SK-N-MC (cell line): ENCODE data around the gene KISS1.

Experiments used
- DNase-seq: peaks from one replicate; pipeline ENCODE4 v3.0.0-alpha.2; 2011; ENCODE audit warnings: low read depth, low spot score
- H3K27ac ChIP-seq: fragments of 200-600 bp; sonication (generic); 2 replicates; pipeline ENCODE4 v1.5.1; 2016; ENCODE audit warnings: mixed run types
- H3K36me3 ChIP-seq: fragments of 200-600 bp; sonication (generic); 2 replicates; pipeline ENCODE4 v1.6.1; 2017; ENCODE audit warnings: antibody characterized with exemption, low read length, mixed read lengths; ENCODE audit not compliant: insufficient read depth
- H3K4me3 ChIP-seq: fragments of 200-600 bp; sonication (generic); 2 replicates; pipeline ENCODE4 v1.5.1; 2016
- H3K9ac ChIP-seq: fragments of 200-600 bp; sonication (generic); 2 replicates; pipeline ENCODE4 v1.8.0; 2017; ENCODE audit warnings: mixed run types, mixed read lengths; ENCODE audit not compliant: insufficient read length
- H3K9me3 ChIP-seq: fragments of 200-600 bp; sonication (generic); 2 replicates; pipeline ENCODE4 v1.6.1; 2017; ENCODE audit warnings: low read depth, mild to moderate bottlenecking, antibody characterized with exemption, low read length, moderate library complexity, mixed read lengths
- EZH2 ChIP-seq: fragments of 200-600 bp; sonication (generic); IDR thresholded peaks from one replicate; pipeline ENCODE4 v1.6.1; 2017; ENCODE audit warnings: antibody characterized with exemption
- FOXP2 ChIP-seq: optimal IDR thresholded peaks from 2 replicates; pipeline ENCODE3; 2011; ENCODE audit warnings: mild to moderate bottlenecking, moderate library complexity; ENCODE audit not compliant: insufficient read depth; ENCODE audit errors: extremely low read length, control extremely low read depth
- POLR2AphosphoS5 ChIP-seq: IDR thresholded peaks from 2 replicates; pipeline ENCODE4 v1.6.1; 2012; ENCODE audit warnings: mild to moderate bottlenecking, low read depth, low read length, borderline replicate concordance

KISS1 gene

GRCh38 chr1:204211046-204211445 is 14.8 kb upstream of the KISS1 start:
- no peak overlapping the region for H3K27ac ChIP-seq

GRCh38 chr1:204207136-204207616 is 10.9 kb upstream of the KISS1 start:
- H3K9ac ChIP-seq = no peak overlapping the region
- H3K27ac ChIP-seq = no peak overlapping the region
- DNase-seq = no peak
- no peaks in the 10 kb centered on the region for H3K36me3 ChIP-seq
- H3K9me3 ChIP-seq = no peaks in the 10 kb centered on the region
- TF ChIP-seq EZH2 = no peak
- no peak for TF ChIP-seq FOXP2
- no peak for TF ChIP-seq POLR2AphosphoS5
- H3K4me3 ChIP-seq = no peak overlapping the region

More at GRCh38 chr1:204211046-204211445, 14.8 kb upstream of the KISS1 start:
- no peak for DNase-seq
- Histone ChIP-seq H3K9me3 (no peaks in the 10 kb centered on the region), H3K9ac (no peak overlapping the region), H3K4me3 (no peak overlapping the region), H3K36me3 (no peaks in the 10 kb centered on the region)
- TF ChIP-seq POLR2AphosphoS5 (no peak), FOXP2 (no peak), EZH2 (no peak)

- H3K9me3 ChIP-seq = no peaks in the 10 kb centered on the region
- TF ChIP-seq EZH2 = no peak
- TF ChIP-seq FOXP2 = no peak
- no peak for TF ChIP-seq POLR2AphosphoS5
- no peaks in the 10 kb centered on the region for H3K36me3 ChIP-seq
- no peak for DNase-seq
- no peak overlapping the region for H3K4me3 ChIP-seq
- H3K9ac ChIP-seq = no peak overlapping the region
- H3K27ac ChIP-seq = no peak overlapping the region
These were observed 9.8 kb upstream of the KISS1 start for GRCh38 chr1:204206121-204206520.

GRCh38 chr1:204205486-204205885 is 9.2 kb upstream of the KISS1 start:
- Histone ChIP-seq H3K36me3 (no peaks in the 10 kb centered on the region), H3K9me3 (no peaks in the 10 kb centered on the region), H3K27ac (no peak overlapping the region), H3K9ac (no peak overlapping the region), H3K4me3 (no peak overlapping the region)
- TF ChIP-seq EZH2 = no peak
- TF ChIP-seq POLR2AphosphoS5 = no peak
- no peak for TF ChIP-seq FOXP2
- no peak for DNase-seq

GRCh38 chr1:204204944-204205343 is 8.7 kb upstream of the KISS1 start:
- H3K4me3 ChIP-seq = no peak overlapping the region
- no peak for DNase-seq
- no peak overlapping the region for H3K27ac ChIP-seq
- H3K36me3 ChIP-seq = no peaks in the 10 kb centered on the region
- no peaks in the 10 kb centered on the region for H3K9me3 ChIP-seq
- no peak overlapping the region for H3K9ac ChIP-seq
- TF ChIP-seq FOXP2 (no peak), POLR2AphosphoS5 (no peak), EZH2 (no peak)

- no peaks in the 10 kb centered on the region for H3K9me3 ChIP-seq
- no peak for DNase-seq
These were observed 7.0 kb upstream of the KISS1 start for GRCh38 chr1:204203206-204203767.

GRCh38 chr1:204202481-204202880 is 6.2 kb upstream of the KISS1 start:
- H3K9me3 ChIP-seq = no peaks in the 10 kb centered on the region
- no peaks in the 10 kb centered on the region for H3K36me3 ChIP-seq
- no peak for DNase-seq
- H3K4me3 ChIP-seq = no peak overlapping the region
- no peak overlapping the region for H3K9ac ChIP-seq
- TF ChIP-seq FOXP2 (no peak), EZH2 (no peak), POLR2AphosphoS5 (no peak)
- no peak overlapping the region for H3K27ac ChIP-seq

More at GRCh38 chr1:204203206-204203767, 7.0 kb upstream of the KISS1 start:
- Histone ChIP-seq H3K4me3 (no peak overlapping the region), H3K9ac (no peak overlapping the region), H3K27ac (no peak overlapping the region), H3K36me3 (no peaks in the 10 kb centered on the region)
- TF ChIP-seq FOXP2 (no peak), POLR2AphosphoS5 (no peak), EZH2 (no peak)

- Histone ChIP-seq H3K9me3 (no peaks in the 10 kb centered on the region), H3K27ac (no peak overlapping the region), H3K4me3 (no peak overlapping the region), H3K9ac (no peak overlapping the region), H3K36me3 (no peaks in the 10 kb centered on the region)
- TF ChIP-seq POLR2AphosphoS5 (no peak), FOXP2 (no peak), EZH2 (no peak)
- no peak for DNase-seq
These were observed 5.2 kb upstream of the KISS1 start for GRCh38 chr1:204201348-204202040.
